ENCODE results near the gene PRKAR1B. TPM values are rescaled to one million over a fixed set of nuclear protein-coding genes. Genes with fewer than 3 reads are reported as not detected.
"Not testable (repeated sequence)": the region's sequence is repeated elsewhere in the genome, so short reads cannot be mapped to it uniquely, and the experiment has no call there.

The PRKAR1B gene
- total RNA-seq, 1 donor from 2014 or later: 14.2 TPM

- TF ChIP-seq CTCF (IDR thresholded peaks at IDR 0.05; ENCODE audit: borderline replicate concordance): peak; percentile 52
- H3K27me3 ChIP-seq (ENCODE audit: low read depth): no peaks in the 10 kb centered on the region
- H3K36me3 ChIP-seq: no peaks in the 10 kb centered on the region
- no peak for DNase-seq
- H3K27ac ChIP-seq (replicated peaks): no peak overlapping the region
- no peak overlapping the region for H3K4me3 ChIP-seq
- peaks cover under 1% of the 10 kb centered on the region for H3K4me1 ChIP-seq
- H3K9me3 ChIP-seq (replicated peaks): no peaks in the 10 kb centered on the region
- intact Hi-C loops (cut with micrococcal nuclease): no loop called here
Observed at GRCh38 chr7:636396-636795, 90.7 kb downstream of the PRKAR1B start.

- H3K4me1 ChIP-seq; H3K4me3 ChIP-seq; intact Hi-C loops (cut with micrococcal nuclease); H3K27ac ChIP-seq (replicated peaks); H3K36me3 ChIP-seq; DNase-seq; H3K9me3 ChIP-seq (replicated peaks); H3K27me3 ChIP-seq (ENCODE audit: low read depth): not testable (repeated sequence)
Observed at GRCh38 chr7:635687-636382, 91.2 kb downstream of the PRKAR1B start.

GRCh38 chr7:635227-635626 is 91.9 kb downstream of the PRKAR1B start:
- Histone ChIP-seq H3K4me1 (no peaks in the 10 kb centered on the region), H3K9me3 (replicated peaks) (no peaks in the 10 kb centered on the region), H3K27me3 (ENCODE audit: low read depth) (no peaks in the 10 kb centered on the region), H3K36me3 (no peaks in the 10 kb centered on the region), H3K27ac (replicated peaks) (no peak overlapping the region), H3K4me3 (no peak overlapping the region)
- no peak for TF ChIP-seq CTCF (IDR thresholded peaks at IDR 0.05; ENCODE audit: borderline replicate concordance)
- intact Hi-C loops (cut with micrococcal nuclease): no loop called here
- DNase-seq: no peak

GRCh38 chr7:633381-634018 is 93.6 kb downstream of the PRKAR1B start:
- Histone ChIP-seq H3K27me3 (ENCODE audit: low read depth) (no peaks in the 10 kb centered on the region), H3K4me3 (no peak overlapping the region), H3K36me3 (no peaks in the 10 kb centered on the region), H3K4me1 (no peaks in the 10 kb centered on the region), H3K27ac (replicated peaks) (no peak overlapping the region), H3K9me3 (replicated peaks) (no peaks in the 10 kb centered on the region)
- no peak for TF ChIP-seq CTCF (IDR thresholded peaks at IDR 0.05; ENCODE audit: borderline replicate concordance)
- no peak for DNase-seq
- intact Hi-C loops (cut with micrococcal nuclease): no loop called here

- no peak for TF ChIP-seq CTCF (IDR thresholded peaks at IDR 0.05; ENCODE audit: borderline replicate concordance)
- no peaks in the 10 kb centered on the region for H3K4me1 ChIP-seq
- H3K27me3 ChIP-seq (ENCODE audit: low read depth): no peaks in the 10 kb centered on the region
- no peak for DNase-seq
- H3K27ac ChIP-seq (replicated peaks): no peak overlapping the region
- H3K9me3 ChIP-seq (replicated peaks): no peaks in the 10 kb centered on the region
- intact Hi-C loops (cut with micrococcal nuclease): no loop called here
- H3K4me3 ChIP-seq: no peak overlapping the region
- H3K36me3 ChIP-seq: no peaks in the 10 kb centered on the region
Observed at GRCh38 chr7:632831-633210, 94.3 kb downstream of the PRKAR1B start.

All from left ventricle myocardium inferior (tissue), 1 donor.